GM12878 (cell line): Measurements from ENCODE around the gene ITGB2. TPM values are rescaled to one million over a fixed set of nuclear protein-coding genes. Genes with fewer than 3 reads are reported as not detected.

Experiments used
- ATAC-seq: fragments of 200-7000 bp; cut with Tn5 transposase; 3 replicates; pipeline ENCODE4 v1.9.1; 2020; ENCODE audit warnings: mild to moderate bottlenecking, moderate library complexity
- BruUV-seq: library from RNA; stranded (reverse); fragments of 400-500 nt; replicated peaks from 2 replicates; lab custom pipeline; 2021; lab: Mats Ljungman, UMichigan
- CTCF ChIA-PET: fragments of 300-600 bp; sonication (Branson Sonifier 250); formaldehyde crosslinking; extraction: SDS; loops from one replicate; lab custom pipeline; 2021; ENCODE audit warnings: inconsistent platforms; lab: Yijun Ruan, JAX
- POLR2A ChIA-PET: fragments of 350-600 bp; formaldehyde crosslinking; extraction: SDS; loops from one replicate; lab custom pipeline; 2021; ENCODE audit warnings: inconsistent platforms; lab: Charles Lee
- RAD21 ChIA-PET: fragments of 300-600 bp; sonication (Branson Sonifier 250); formaldehyde crosslinking; loops from one replicate; lab custom pipeline; 2023; ENCODE audit warnings: antibody characterized with exemption; ENCODE audit not compliant: unreplicated experiment; lab: Charles Lee
- SMC1A ChIA-PET: fragments of 300-600 bp; sonication (Branson Sonifier 250); formaldehyde crosslinking; loops from one replicate; lab custom pipeline; 2023; ENCODE audit not compliant: unreplicated experiment, uncharacterized antibody; lab: Charles Lee
- DNase-seq: peaks from one replicate; pipeline ENCODE4 v3.0.0-alpha.2; 2011; ENCODE audit warnings: low read depth, low spot score
- FAIRE-seq: peaks from 3 replicates; lab custom pipeline; 2011; peaks lifted over from hg19 to GRCh38; lab: Jason Lieb, UNC
- H2AFZ ChIP-seq: 2 replicates; pipeline ENCODE4 v1.6.0; 2011; ENCODE audit warnings: low read depth, low read length, control low read depth; ENCODE audit not compliant: control insufficient read depth
- H3K27ac ChIP-seq: 2 replicates; pipeline ENCODE4 v1.5.1; 2011; ENCODE audit warnings: control low read depth; ENCODE audit not compliant: control insufficient read depth, insufficient read depth
- H3K27me3 ChIP-seq, 2 experiments: replicated peaks in 1 of 2; 2 replicates each; pipeline versions ENCODE4 v1.6.0 to v1.6.1; 2011; ENCODE audit warnings: low read length in 1 of 2; ENCODE audit not compliant: control insufficient read depth in 2 of 2, insufficient read depth in 2 of 2
- H3K36me3 ChIP-seq, 2 experiments: 2 replicates each; pipeline ENCODE4 v1.5.1; 2011; ENCODE audit warnings: low read length in 1 of 2; ENCODE audit not compliant: control insufficient read depth in 2 of 2, insufficient read depth in 2 of 2
- H3K4me1 ChIP-seq: 2 replicates; pipeline ENCODE4 v1.6.1; 2011; ENCODE audit warnings: mild to moderate bottlenecking, low read length, moderate library complexity, mixed read lengths; ENCODE audit not compliant: control insufficient read depth, insufficient read depth
- H3K4me2 ChIP-seq: 2 replicates; pipeline ENCODE4 v1.6.0; 2011; ENCODE audit warnings: control low read depth; ENCODE audit not compliant: control insufficient read depth, insufficient read depth
- H3K4me3 ChIP-seq: fragments of 200-600 bp; sonication (generic); 2 replicates; pipeline ENCODE4 v1.5.1; 2016
- H3K79me2 ChIP-seq: 2 replicates; pipeline ENCODE4 v1.6.0; 2011; ENCODE audit warnings: low read length; ENCODE audit not compliant: control insufficient read depth, insufficient read depth
- H3K9ac ChIP-seq: 2 replicates; pipeline ENCODE4 v1.8.0; 2011; ENCODE audit warnings: low read length, control low read depth, mixed read lengths; ENCODE audit not compliant: control insufficient read depth, insufficient read depth
- H3K9me3 ChIP-seq: replicated peaks from 3 replicates; pipeline ENCODE4 v1.5.1; 2011; ENCODE audit warnings: mild to moderate bottlenecking, low read length; ENCODE audit not compliant: control insufficient read depth, insufficient read depth
- H4K20me1 ChIP-seq: 2 replicates; pipeline ENCODE4 v1.6.0; 2011; ENCODE audit not compliant: control insufficient read depth, insufficient read depth
- CHD2 ChIP-seq: IDR thresholded peaks from 2 replicates; pipeline ENCODE4 v1.6.1; 2011; ENCODE audit warnings: low read depth, low read length, improper control_type of control experiment, borderline replicate concordance
- ESRRA ChIP-seq: IDR thresholded peaks from 2 replicates; pipeline ENCODE4 v1.6.1; 2012; ENCODE audit warnings: mild to moderate bottlenecking, low read length, improper control_type of control experiment
- FOXK2 ChIP-seq: fragments of 450-650 bp; IDR thresholded peaks from 2 replicates; pipeline ENCODE4 v1.6.1; 2017; ENCODE audit warnings: mild to moderate bottlenecking, moderate library complexity
- MXI1 ChIP-seq: fragments of 150-350 bp; IDR thresholded peaks from 2 replicates; pipeline ENCODE4 v1.6.1; 2011; ENCODE audit warnings: low read depth, mild to moderate bottlenecking, inconsistent platforms, low read length, improper control_type of control experiment
- NBN ChIP-seq: fragments of 450-650 bp; IDR thresholded peaks from 2 replicates; pipeline ENCODE4 v1.6.1; 2016
- RAD21 ChIP-seq: IDR thresholded peaks from 2 replicates; pipeline ENCODE4 v1.6.1; 2011; ENCODE audit warnings: mild to moderate bottlenecking, low read depth, low read length, moderate library complexity; ENCODE audit not compliant: insufficient read depth
- RUNX3 ChIP-seq: IDR thresholded peaks from 2 replicates; pipeline ENCODE4 v1.6.1; 2012; ENCODE audit warnings: low read length, inconsistent platforms
- SMARCA5 ChIP-seq: fragments of 450-650 bp; IDR thresholded peaks from 2 replicates; pipeline ENCODE4 v1.6.1; 2017; ENCODE audit warnings: mild to moderate bottlenecking
- SMC3 ChIP-seq: IDR thresholded peaks from 2 replicates; pipeline ENCODE4 v1.6.1; 2011; ENCODE audit warnings: low read length, improper control_type of control experiment, borderline replicate concordance
- TCF12 ChIP-seq: IDR thresholded peaks from 2 replicates; pipeline ENCODE4 v1.6.1; 2011; ENCODE audit warnings: low read depth, mild to moderate bottlenecking, low read length
- ZNF592 ChIP-seq: fragments of 450-650 bp; IDR thresholded peaks from 2 replicates; pipeline ENCODE4 v1.6.1; 2017; ENCODE audit warnings: mild to moderate bottlenecking, moderate library complexity
- WGBS: methylation state at CpG from one replicate; pipeline ENCODE4 v1.1.6; 2016; ENCODE audit warnings: low lambda C conversion rate; ENCODE audit not compliant: insufficient replicate concordance, insufficient coverage; ENCODE audit errors: missing lambda C conversion rate; 5-methylcytosine and 5-hydroxymethylcytosine counted together
- in situ Hi-C: fragments of 300-500 bp; cut with MboI; formaldehyde crosslinking; loops from 9 replicates; pipeline ENCODE4 v1.14.3; 2018; ENCODE audit warnings: mixed read lengths
- intact Hi-C: fragments of 100-400 bp; cut with micrococcal nuclease; formaldehyde crosslinking; loops from one replicate; pipeline ENCODE4 v1.14.2; 2022; ENCODE audit not compliant: unreplicated experiment
- polyA plus RNA-seq, 11 experiments: library from polyadenylated mRNA; depleted of rRNA in 4 of 11; unstranded in 6 of 11; stranded (reverse) in 5 of 11; fragments of >200 nt; fragmentation: Nextera tagmentation in 4 of 11; fragmentation: Illumina TruSeq in 1 of 11; extraction: Ambion mirVana in 4 of 11; extraction: Trizol in 1 of 11; gene quantifications; 1 replicate in 1 of 11; 2 replicates in 10 of 11; pipeline versions ENCODE4 v1.2.1 to v1.2.3, GENCODE V29; 2011 to 2016; ENCODE audit warnings: inconsistent platforms in 2 of 11, missing spikeins in 2 of 11, low read depth in 1 of 11
- total RNA-seq, 4 experiments: library from RNA; depleted of rRNA in 3 of 4; stranded (reverse); fragments of >200 nt in 3 of 4; fragmentation: Illumina TruSeq in 1 of 4; extraction: Trizol in 1 of 4; gene quantifications; 2 replicates each; pipeline versions ENCODE4 v1.2.1 to v1.2.3, GENCODE V29; 2013 to 2021

Gene ITGB2
- total and polyA plus RNA-seq, 10 of the 15 experiments (the other 5 are each of a cell fraction or from before 2014, with no cell fraction given): 8.0 to 172 (median 58.9) TPM

- intact Hi-C loops: no loop called here
These were observed 27.5 kb downstream of the ITGB2 start for GRCh38 chr21:44893278-44893556.

GRCh38 chr21:44892536-44893277 lies 28.0 kb downstream of the ITGB2 start:
- WGBS: 21% methylated on average over 15 of the region's 15 CpGs
- Histone ChIP-seq H3K9ac (no peak overlapping the region), H2AFZ (no peak overlapping the region), H3K79me2 (no peaks in the 10 kb centered on the region), H3K36me3 (peaks cover 3 to 4% of the 10 kb centered on the region in 2 experiments; a peak in 2 of 4 replicates), H3K9me3 (no peaks in the 10 kb centered on the region), H3K27me3 (no peaks in the 10 kb centered on the region), H3K4me2 (no peak overlapping the region), H3K27ac (no peak overlapping the region), H3K4me1 (no peaks in the 10 kb centered on the region), H4K20me1 (no peaks in the 10 kb centered on the region), H3K4me3 (no peak overlapping the region)
- ATAC-seq (peak; percentile 96), DNase-seq (no peak), FAIRE-seq (peak; percentile 99)
- ChIA-PET SMC1A (interaction anchor here (0.6 to 6.1 kb wide), 9 partner anchors 8 to 51 kb away, joined by 3 to 56 read pairs (median 4); no protein-coding TSS in a partner anchor), RAD21 (interaction anchor here (0.6 to 3.9 kb wide), 10 partner anchors 9 to 49 kb away, joined by 3 to 32 read pairs (median 5); partner anchors contain the start of gene PTTG1IP), POLR2A (interaction anchor here (0.6 to 1.8 kb wide), 5 partner anchors 9 to 447 kb away, joined by 3 to 9 read pairs (median 6); no protein-coding TSS in a partner anchor), CTCF (interaction anchor here (1.0 to 5.5 kb wide), 15 partner anchors 11 to 244 kb away, joined by 3 to 80 read pairs (median 5); no protein-coding TSS in a partner anchor)
- no TSS peak for BruUV-seq
- in situ Hi-C loops: no loop called here
- intact Hi-C loops: loop anchor here (1.0 kb wide), 1 partner anchor 39 kb away; no protein-coding TSS in a partner anchor
- peak; percentile 76 for TF ChIP-seq RAD21
- TF ChIP-seq RUNX3: peak; percentile 18; the same call in 1 of the 2 replicates
- peak; percentile 71; the same call in 1 of the 2 replicates for TF ChIP-seq MXI1
- TF ChIP-seq ZNF592: 0 out of 2 replicates have a peak, but pooled peaks have one; percentile 40
- TF ChIP-seq TCF12: no peak
- TF ChIP-seq SMC3: peak; percentile 99
- peak; percentile 36; the same call in 1 of the 2 replicates for TF ChIP-seq NBN
- TF ChIP-seq CHD2: 0 out of 2 replicates have a peak, but pooled peaks have one; percentile 21

More at GRCh38 chr21:44893278-44893556, 27.5 kb downstream of the ITGB2 start:
- no peak overlapping the region for H3K4me2 ChIP-seq
- peaks cover 3 to 9% of the 10 kb centered on the region in 2 experiments; a peak in 3 of 4 replicates for H3K36me3 ChIP-seq
- FAIRE-seq (no peak), ATAC-seq (peak; percentile 9), DNase-seq (no peak)
- 97% methylated on average over 7 of the region's 7 CpGs for WGBS
- H3K27me3 ChIP-seq: no peaks in the 10 kb centered on the region
- H3K27ac ChIP-seq: no peak overlapping the region
- H3K79me2 ChIP-seq: no peaks in the 10 kb centered on the region
- ChIA-PET POLR2A (interaction anchor here (1.1 to 1.8 kb wide), 2 partner anchors 9 to 39 kb away, joined by 3 to 9 read pairs; no protein-coding TSS in a partner anchor), RAD21 (interaction anchor here (1.5 to 3.9 kb wide), 4 partner anchors 34 to 41 kb away, joined by 5 to 32 read pairs (median 6); no protein-coding TSS in a partner anchor), SMC1A (interaction anchor here (0.6 to 6.1 kb wide), 2 partner anchors 36 to 40 kb away, joined by 3 to 56 read pairs; no protein-coding TSS in a partner anchor), CTCF (interaction anchor here (1.1 to 5.5 kb wide), 11 partner anchors 11 to 244 kb away, joined by 3 to 80 read pairs (median 5); no protein-coding TSS in a partner anchor)
- H4K20me1 ChIP-seq: no peaks in the 10 kb centered on the region
- no TSS peak for BruUV-seq
- H3K9me3 ChIP-seq: no peaks in the 10 kb centered on the region
- H3K4me3 ChIP-seq: no peak overlapping the region
- no peaks in the 10 kb centered on the region for H3K4me1 ChIP-seq
- in situ Hi-C loops: no loop called here
- no peak overlapping the region for H3K9ac ChIP-seq
- H2AFZ ChIP-seq: no peak overlapping the region
- TF ChIP-seq SMARCA5 (no peak), ESRRA (no peak), FOXK2 (no peak)
